Adrenal gland (tissue), 5 donors: Measurements from ENCODE around the gene MYO1E.

Experiments
- CTCF ChIP-seq, 6 experiments: fragments of 450-650 bp in 4 of 6; fragments of 200-600 bp in 2 of 6; sonication (generic) in 1 of 6; IDR thresholded peaks; 1 replicate in 5 of 6; 2 replicates in 1 of 6; pipeline versions ENCODE4 v1.5.1 to v1.8.0; 2016 to 2021; ENCODE audit warnings: antibody characterized with exemption in 6 of 6, mild to moderate bottlenecking in 2 of 6, moderate library complexity in 1 of 6
- POLR2A ChIP-seq, 2 donors: fragments of 450-650 bp; IDR thresholded peaks; one replicate each; pipeline ENCODE4 v1.6.1; 2017; ENCODE audit warnings: antibody characterized with exemption in 2 of 2, mild to moderate bottlenecking in 2 of 2, moderate library complexity in 1 of 2
- donor health status: DM: no; HTN: no; CAD: no.

DNA sequence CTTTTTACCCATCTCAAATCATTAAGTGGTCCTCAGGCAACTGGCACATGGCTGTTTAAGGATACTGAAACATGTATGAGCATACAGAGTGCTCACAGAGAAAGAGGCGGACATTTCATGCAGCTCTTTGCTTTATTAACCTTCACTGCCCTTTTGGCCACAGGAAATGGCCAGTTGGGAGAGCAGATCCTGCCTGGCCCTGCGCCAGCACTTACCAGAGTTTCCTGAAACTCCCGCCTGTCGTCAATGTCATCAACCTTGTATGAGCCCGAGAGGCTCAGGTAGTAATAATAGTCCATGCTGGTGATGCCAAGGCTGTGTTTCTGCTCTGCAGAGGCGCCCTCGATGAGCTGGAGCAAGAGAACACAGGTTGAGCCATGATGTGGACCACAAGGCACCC lies 148.2 kb downstream of the MYO1E start:
- TF ChIP-seq POLR2A (IDR thresholded peaks at IDR 0.05), result no peak
- no peak for TF ChIP-seq CTCF (IDR thresholded peaks at IDR 0.05)
